Spleen (tissue), 11 donors: ENCODE results near the gene CEBPB. TPM values are rescaled to one million over a fixed set of nuclear protein-coding genes. Genes with fewer than 3 reads are reported as not detected.
"Not testable (repeated sequence)": the region's sequence is repeated elsewhere in the genome, so short reads cannot be mapped to it uniquely, and the experiment has no call there.

Source experiments
- DNase-seq: peaks from one replicate; pipeline ENCODE4 v3.0.0-alpha.2; 2020
- H3K27ac ChIP-seq, 8 donors: fragments of 200-600 bp; sonication (generic) in 7 of 8; 1 replicate in 4 of 8; 2 replicates in 4 of 8; pipeline versions ENCODE4 v1.5.0 to v1.8.0; 2016 to 2021; ENCODE audit warnings: inconsistent platforms in 4 of 8, mild to moderate bottlenecking in 4 of 8, moderate library complexity in 1 of 8
- H3K27me3 ChIP-seq, 7 donors: fragments of 200-600 bp; sonication (generic) in 6 of 7; replicated peaks in 1 of 7; 1 replicate in 4 of 7; 2 replicates in 3 of 7; pipeline versions ENCODE4 v1.5.0 to v1.8.0; 2016 to 2021; ENCODE audit warnings: inconsistent platforms in 3 of 7, mild to moderate bottlenecking in 1 of 7
- H3K36me3 ChIP-seq, 6 donors: fragments of 200-600 bp; sonication (generic) in 5 of 6; 1 replicate in 4 of 6; 2 replicates in 2 of 6; pipeline versions ENCODE4 v1.5.0 to v1.8.0; 2016 to 2021; ENCODE audit warnings: inconsistent platforms in 2 of 6
- H3K4me1 ChIP-seq, 6 donors: fragments of 200-600 bp; sonication (generic) in 5 of 6; 1 replicate in 3 of 6; 2 replicates in 3 of 6; pipeline versions ENCODE4 v1.5.0 to v1.8.0; 2016 to 2021; ENCODE audit warnings: inconsistent platforms in 3 of 6
- H3K4me3 ChIP-seq, 8 donors: fragments of 200-600 bp; sonication (generic) in 7 of 8; 1 replicate in 4 of 8; 2 replicates in 4 of 8; pipeline versions ENCODE4 v1.5.0 to v1.8.0; 2016 to 2021; ENCODE audit warnings: inconsistent platforms in 4 of 8, mild to moderate bottlenecking in 4 of 8, moderate library complexity in 2 of 8
- H3K9me3 ChIP-seq, 8 donors: fragments of 200-600 bp; sonication (generic) in 7 of 8; 1 replicate in 4 of 8; 2 replicates in 4 of 8; pipeline versions ENCODE4 v1.5.0 to v1.8.0; 2016 to 2021; ENCODE audit warnings: inconsistent platforms in 4 of 8
- POLR2A ChIP-seq, 3 donors: fragments of 450-650 bp; IDR thresholded peaks; one replicate each; pipeline ENCODE4 v1.5.1; 2017; ENCODE audit warnings: antibody characterized with exemption in 3 of 3, mild to moderate bottlenecking in 1 of 3
- POLR2AphosphoS5 ChIP-seq, 3 donors: sonication (generic); formaldehyde crosslinking; IDR thresholded peaks; one replicate each; pipeline ENCODE4 v1.5.1; 2017; ENCODE audit warnings: antibody characterized with exemption in 3 of 3
- WGBS, 5 donors: extraction: QIAGEN DNeasy Blood & Tissue Kit in 3 of 5; methylation state at CpG; one replicate each; pipeline versions ENCODE4 v1.1.5 to v1.1.7; 2013 to 2018; 5-methylcytosine and 5-hydroxymethylcytosine counted together
- intact Hi-C: fragments of 100-400 bp; cut with DNase I; formaldehyde crosslinking; loops from one replicate; pipeline ENCODE4 v1.15.0; 2023; ENCODE audit warnings: low total_unique reads
- polyA plus RNA-seq, 3 donors: library from polyadenylated mRNA; stranded (reverse); fragments of 200-250 nt; gene quantifications; one replicate each; pipeline ENCODE4 v1.2.1, GENCODE V29; 2013
- total RNA-seq, 7 donors: library from RNA; depleted of rRNA in 3 of 7; stranded (reverse); fragments of >200 nt in 3 of 7; fragmentation: NEBNext Ultra II Directional in 4 of 7; extraction: Animal tissue kit (Norgen Biotek cat#: 25700) in 4 of 7; gene quantifications; one replicate each; pipeline versions ENCODE4 v1.1.0 to v1.2.1, GENCODE V29; 2016 to 2021
- TF ChIP-seq, protein P1 (sequence below), 11 experiments: fragments of 200-600 bp in 7 of 11; fragments of 450-650 bp in 4 of 11; sonication (generic) in 4 of 11; IDR thresholded peaks in 8 of 11; conservative IDR thresholded peaks in 3 of 11; 1 replicate in 7 of 11; 2 replicates in 4 of 11; pipeline versions ENCODE4 v1.4.0 to v1.8.0; 2016 to 2021; ENCODE audit warnings: antibody characterized with exemption in 11 of 11, inconsistent platforms in 4 of 11, mild to moderate bottlenecking in 1 of 11
- donor health status: healthy with polysubstance abuse.
- donor health status: DM: no; HTN: no; CAD: no; lungs with moderate emphysema.
- donor health status: DM: no; HTN: no; CAD: no.
- donor health status: Bipolar disorder and iron deficiency.
- donor health status: healthy.
- donor health status: DM: no; HTN: no; CAD: no.
- donor health status: DM: yes; HTN: yes; CAD: no.

CEBPB gene
- total and polyA plus RNA-seq, 10 donors, result 24.2 to 273 (median 105) TPM

DNA sequence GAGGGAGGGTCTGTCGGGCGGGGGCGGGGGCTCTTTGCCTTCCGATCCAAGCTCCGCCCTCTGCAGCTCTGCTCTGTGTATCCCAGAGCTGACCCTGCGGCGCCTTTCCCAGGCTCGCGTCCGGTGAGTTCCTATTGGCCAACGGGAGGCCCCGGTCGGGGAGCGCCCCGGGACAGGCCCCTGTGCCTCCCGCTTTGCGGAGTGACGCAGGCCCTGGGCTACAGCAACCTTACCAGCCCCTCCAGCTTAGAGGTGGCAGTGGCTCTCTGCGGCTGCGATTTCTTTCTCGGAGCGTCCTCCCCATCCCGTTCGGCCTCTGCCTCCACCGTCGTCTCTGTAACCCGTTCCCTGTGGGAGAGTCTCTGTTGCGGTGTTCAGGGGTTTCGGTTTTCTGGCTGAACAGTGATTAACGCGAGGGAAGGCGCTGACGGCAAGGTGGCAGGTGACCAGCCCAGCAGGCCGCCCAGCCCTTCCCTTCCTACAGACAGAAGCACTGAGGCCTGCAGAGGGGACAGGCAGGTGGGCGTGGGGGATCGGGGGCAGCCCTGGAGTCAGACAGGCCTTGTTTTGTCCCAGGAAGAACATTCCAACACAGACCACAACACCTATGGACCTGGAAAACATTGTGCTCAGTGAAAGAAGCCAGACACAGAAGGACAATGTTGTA, 18.1 kb upstream of the CEBPB start:
- peak; percentile 87 for DNase-seq
- 6 to 23% (median 9%) methylated on average over 21 to 36 of the region's 36 CpGs for WGBS, 5 donors
- intact Hi-C loops, result loop anchor here (10.0 kb wide), 1 partner anchor 198 kb away; no protein-coding TSS in a partner anchor
- TF ChIP-seq, protein P1, sequence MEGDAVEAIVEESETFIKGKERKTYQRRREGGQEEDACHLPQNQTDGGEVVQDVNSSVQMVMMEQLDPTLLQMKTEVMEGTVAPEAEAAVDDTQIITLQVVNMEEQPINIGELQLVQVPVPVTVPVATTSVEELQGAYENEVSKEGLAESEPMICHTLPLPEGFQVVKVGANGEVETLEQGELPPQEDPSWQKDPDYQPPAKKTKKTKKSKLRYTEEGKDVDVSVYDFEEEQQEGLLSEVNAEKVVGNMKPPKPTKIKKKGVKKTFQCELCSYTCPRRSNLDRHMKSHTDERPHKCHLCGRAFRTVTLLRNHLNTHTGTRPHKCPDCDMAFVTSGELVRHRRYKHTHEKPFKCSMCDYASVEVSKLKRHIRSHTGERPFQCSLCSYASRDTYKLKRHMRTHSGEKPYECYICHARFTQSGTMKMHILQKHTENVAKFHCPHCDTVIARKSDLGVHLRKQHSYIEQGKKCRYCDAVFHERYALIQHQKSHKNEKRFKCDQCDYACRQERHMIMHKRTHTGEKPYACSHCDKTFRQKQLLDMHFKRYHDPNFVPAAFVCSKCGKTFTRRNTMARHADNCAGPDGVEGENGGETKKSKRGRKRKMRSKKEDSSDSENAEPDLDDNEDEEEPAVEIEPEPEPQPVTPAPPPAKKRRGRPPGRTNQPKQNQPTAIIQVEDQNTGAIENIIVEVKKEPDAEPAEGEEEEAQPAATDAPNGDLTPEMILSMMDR (IDR thresholded peaks at IDR 0.05 in 8 of 11, conservative IDR thresholded peaks at IDR 0.05 in 3 of 11), result no peak
- TF ChIP-seq POLR2AphosphoS5 (IDR thresholded peaks at IDR 0.05) (peak; percentile 55 to 83 (median 80)), POLR2A (IDR thresholded peaks at IDR 0.05) (peak in 1 of 3 donors; percentile 14)
- Histone ChIP-seq H3K36me3 (no peaks in the 10 kb centered on the region), H3K9me3 (no peaks in the 10 kb centered on the region), H3K4me1 (peaks cover 0 to 29% (median 17%) of the 10 kb centered on the region in 6 donors), H3K27ac (peak overlapping the region in 7 of 8 donors; percentile 49 to 77 (median 67)), H3K27me3 (peaks cover 0 to 19% (median 0%) of the 10 kb centered on the region in 7 donors), H3K4me3 (peak overlapping the region; percentile 1 to 68 (median 36))

DNA sequence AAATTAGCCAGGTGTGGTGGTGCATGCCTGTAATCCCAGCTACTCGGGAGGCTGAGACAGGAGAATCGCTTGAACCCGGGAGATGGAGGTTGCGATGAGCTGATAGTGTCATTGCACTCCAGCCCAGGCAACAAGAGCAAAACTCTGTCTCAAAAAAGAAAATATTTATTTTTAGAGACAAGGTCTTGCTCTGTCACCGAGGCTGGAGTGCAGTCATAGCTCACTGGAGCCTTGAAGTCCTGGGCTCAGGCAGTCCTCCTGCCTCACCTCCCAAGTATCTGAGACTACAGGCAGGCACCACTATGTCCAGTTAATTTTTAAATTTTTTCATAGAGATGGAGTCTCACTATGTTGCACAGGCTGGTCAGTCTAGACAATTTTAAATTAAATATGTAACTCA, 16.2 kb upstream of the CEBPB start:
- WGBS, 5 donors, result 78 to 89% (median 86%) methylated on average over 5 of the region's 5 CpGs
- TF ChIP-seq, protein P1 (IDR thresholded peaks at IDR 0.05 in 8 of 11, conservative IDR thresholded peaks at IDR 0.05 in 3 of 11), result no peak
- TF ChIP-seq POLR2AphosphoS5 (IDR thresholded peaks at IDR 0.05), result no peak
- TF ChIP-seq POLR2A (IDR thresholded peaks at IDR 0.05), result no peak
- no peak for DNase-seq
- Histone ChIP-seq H3K27ac (no peak overlapping the region), H3K4me3 (no peak overlapping the region), H3K4me1 (peaks cover 0 to 28% (median 16%) of the 10 kb centered on the region in 6 donors), H3K27me3 (peaks cover 0 to 19% (median 0%) of the 10 kb centered on the region in 7 donors), H3K9me3 (no peaks in the 10 kb centered on the region), H3K36me3 (no peaks in the 10 kb centered on the region)
- intact Hi-C loops, result loop anchor here (10.0 kb wide), 1 partner anchor 200 kb away; no protein-coding TSS in a partner anchor

DNA sequence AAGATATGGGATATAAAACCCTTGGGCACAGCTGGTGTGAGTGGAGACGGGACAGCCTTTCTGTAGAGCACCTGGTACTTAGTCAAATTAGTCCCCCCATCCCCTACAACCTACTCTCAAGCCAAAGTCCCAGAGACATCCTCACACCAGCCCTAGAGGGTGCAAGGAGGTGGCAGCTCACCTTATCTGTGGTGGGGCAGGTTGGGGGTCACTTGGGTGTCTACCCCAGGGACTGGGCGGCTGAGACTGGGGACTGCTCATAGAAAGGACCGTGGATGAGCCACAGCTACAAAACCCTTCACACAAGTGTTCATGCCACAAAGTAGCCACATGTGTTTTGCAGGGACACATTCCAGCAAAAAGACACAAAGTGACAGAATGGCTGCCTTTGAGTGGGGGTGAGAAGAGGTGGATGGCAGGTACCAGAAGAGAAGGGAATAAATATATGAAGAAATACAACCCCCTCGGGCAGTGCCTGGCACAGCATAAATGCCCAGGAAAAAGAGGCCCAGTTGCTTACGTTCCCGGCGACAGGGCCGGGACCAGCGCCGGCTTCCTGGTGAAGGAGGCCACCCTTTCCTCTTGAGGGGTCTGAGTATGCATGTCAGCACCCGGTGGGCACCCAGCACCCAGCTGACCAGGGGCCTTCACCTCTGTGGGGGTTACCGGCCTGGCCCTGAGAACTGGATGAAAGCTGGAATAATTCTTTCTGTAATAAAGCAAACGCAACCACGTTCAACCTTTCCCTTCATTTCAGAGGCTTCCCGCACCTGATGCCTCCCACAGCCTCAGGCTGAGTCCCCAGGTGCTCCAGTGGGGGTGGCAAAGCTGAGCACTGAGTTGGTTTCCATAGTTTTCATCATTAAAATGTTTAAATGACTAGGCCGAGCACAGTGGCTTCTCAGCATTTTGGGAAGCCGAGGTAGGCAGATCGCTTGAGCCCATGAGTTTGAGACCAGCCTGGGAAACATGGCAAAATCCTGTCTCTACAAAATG, 14.4 kb upstream of the CEBPB start:
- Histone ChIP-seq H3K27ac (no peak overlapping the region), H3K4me3 (no peak overlapping the region), H3K36me3 (no peaks in the 10 kb centered on the region), H3K4me1 (peaks cover 0 to 26% (median 16%) of the 10 kb centered on the region in 6 donors), H3K27me3 (peaks cover 0 to 15% (median 0%) of the 10 kb centered on the region in 7 donors), H3K9me3 (no peaks in the 10 kb centered on the region)
- TF ChIP-seq POLR2AphosphoS5 (IDR thresholded peaks at IDR 0.05) (no peak), POLR2A (IDR thresholded peaks at IDR 0.05) (no peak)
- TF ChIP-seq, protein P1 (IDR thresholded peaks at IDR 0.05 in 8 of 11, conservative IDR thresholded peaks at IDR 0.05 in 3 of 11), result no peak
- intact Hi-C loops, result loop anchor here (10.0 kb wide), 1 partner anchor 201 kb away; no protein-coding TSS in a partner anchor
- no peak for DNase-seq
- 88 to 95% (median 94%) methylated on average over 18 of the region's 18 CpGs for WGBS, 5 donors

DNA sequence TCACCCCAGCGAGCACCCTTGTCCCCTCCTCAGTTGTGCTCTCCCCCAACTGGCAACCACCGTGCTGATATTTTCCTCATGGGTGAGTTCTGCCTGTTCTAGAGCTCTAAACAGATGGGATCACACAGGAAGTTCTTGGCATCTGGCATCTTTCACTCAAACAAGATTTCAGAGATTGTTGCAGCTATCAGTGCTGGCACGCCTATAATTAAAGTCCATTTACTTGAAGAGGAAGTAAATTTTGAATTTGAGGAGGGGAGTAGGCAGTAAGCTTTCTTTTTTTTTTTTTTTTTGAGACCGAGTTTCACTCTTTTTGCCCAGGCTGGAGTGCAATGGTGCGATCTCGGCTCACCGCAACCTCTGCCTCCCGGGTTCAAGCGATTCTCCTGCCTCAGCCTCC, 12.0 kb upstream of the CEBPB start:
- DNase-seq, H3K27me3 ChIP-seq, H3K27ac ChIP-seq, H3K9me3 ChIP-seq, H3K4me3 ChIP-seq, H3K36me3 ChIP-seq, H3K4me1 ChIP-seq: not testable (repeated sequence)
- WGBS, 5 donors, result 80 to 87% (median 81%) methylated on average over 9 of the region's 9 CpGs
- intact Hi-C loops, result loop anchor here (10.0 kb wide), 1 partner anchor 204 kb away; no protein-coding TSS in a partner anchor
